ENCODE measurements around the gene RPS6KA5. TPM values are rescaled to one million over a fixed set of nuclear protein-coding genes. Genes with fewer than 3 reads are reported as not detected.

Gene RPS6KA5
- total RNA-seq, 1 experiment from 2014 or later, result 2.6 TPM

GRCh38 chr14:91070572-91070971 lies 10.1 kb upstream of the RPS6KA5 start:
- ATAC-seq, result no peak
- H3K36me3 ChIP-seq (ENCODE audit: control insufficient read depth, insufficient read depth, low read length), result no peaks in the 10 kb centered on the region
- H3K4me1 ChIP-seq (ENCODE audit: control insufficient read depth, insufficient read depth, low read length), result no peaks in the 10 kb centered on the region
- TF ChIP-seq POLR2AphosphoS5 (IDR thresholded peaks at IDR 0.05; ENCODE audit: low read depth, low read length) (no peak), TCF7L2 (IDR thresholded peaks at IDR 0.05; ENCODE audit: low read depth, low read length) (no peak), SIN3A (IDR thresholded peaks at IDR 0.05; ENCODE audit: borderline replicate concordance, insufficient read depth, low read depth, low read length) (no peak), CTCF (IDR thresholded peaks at IDR 0.05) (no peak)
- TF ChIP-seq, protein P1, sequence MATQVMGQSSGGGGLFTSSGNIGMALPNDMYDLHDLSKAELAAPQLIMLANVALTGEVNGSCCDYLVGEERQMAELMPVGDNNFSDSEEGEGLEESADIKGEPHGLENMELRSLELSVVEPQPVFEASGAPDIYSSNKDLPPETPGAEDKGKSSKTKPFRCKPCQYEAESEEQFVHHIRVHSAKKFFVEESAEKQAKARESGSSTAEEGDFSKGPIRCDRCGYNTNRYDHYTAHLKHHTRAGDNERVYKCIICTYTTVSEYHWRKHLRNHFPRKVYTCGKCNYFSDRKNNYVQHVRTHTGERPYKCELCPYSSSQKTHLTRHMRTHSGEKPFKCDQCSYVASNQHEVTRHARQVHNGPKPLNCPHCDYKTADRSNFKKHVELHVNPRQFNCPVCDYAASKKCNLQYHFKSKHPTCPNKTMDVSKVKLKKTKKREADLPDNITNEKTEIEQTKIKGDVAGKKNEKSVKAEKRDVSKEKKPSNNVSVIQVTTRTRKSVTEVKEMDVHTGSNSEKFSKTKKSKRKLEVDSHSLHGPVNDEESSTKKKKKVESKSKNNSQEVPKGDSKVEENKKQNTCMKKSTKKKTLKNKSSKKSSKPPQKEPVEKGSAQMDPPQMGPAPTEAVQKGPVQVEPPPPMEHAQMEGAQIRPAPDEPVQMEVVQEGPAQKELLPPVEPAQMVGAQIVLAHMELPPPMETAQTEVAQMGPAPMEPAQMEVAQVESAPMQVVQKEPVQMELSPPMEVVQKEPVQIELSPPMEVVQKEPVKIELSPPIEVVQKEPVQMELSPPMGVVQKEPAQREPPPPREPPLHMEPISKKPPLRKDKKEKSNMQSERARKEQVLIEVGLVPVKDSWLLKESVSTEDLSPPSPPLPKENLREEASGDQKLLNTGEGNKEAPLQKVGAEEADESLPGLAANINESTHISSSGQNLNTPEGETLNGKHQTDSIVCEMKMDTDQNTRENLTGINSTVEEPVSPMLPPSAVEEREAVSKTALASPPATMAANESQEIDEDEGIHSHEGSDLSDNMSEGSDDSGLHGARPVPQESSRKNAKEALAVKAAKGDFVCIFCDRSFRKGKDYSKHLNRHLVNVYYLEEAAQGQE (IDR thresholded peaks at IDR 0.05; ENCODE audit: insufficient read depth in 1 of 2, low read depth in 2 of 2, low read length in 1 of 2), result no peak
- BruUV-seq (replicated peaks), result no TSS peak
- no peak for DNase-seq (ENCODE audit: low read depth, low spot score)
- no peaks in the 10 kb centered on the region for H3K9me3 ChIP-seq (ENCODE audit: control insufficient read depth, insufficient read depth, low read depth, low read length)
- POLR2A ChIA-PET, result interaction anchor here (0.7 kb wide), 1 partner anchor 160 kb away, joined by 7 read pairs; no protein-coding TSS in a partner anchor
- no peaks in the 10 kb centered on the region for H3K27me3 ChIP-seq (ENCODE audit: control insufficient read depth, insufficient read depth, low read length)
- H3K4me3 ChIP-seq (ENCODE audit: low read depth in 2 of 2, low read length in 2 of 2), result no peak overlapping the region
- in situ Hi-C loops (cut with HindIII; ENCODE audit: low pct_unique_long_range_greater_than_20kb, low sequenced_read_pairs), result no loop called here
- intact Hi-C loops (cut with micrococcal nuclease; ENCODE audit: unreplicated experiment), result no loop called here
- CTCF ChIA-PET, result no interaction called here
- no peak overlapping the region for H3K27ac ChIP-seq (ENCODE audit: low read length)

GRCh38 chr14:91068642-91069041 lies 8.2 kb upstream of the RPS6KA5 start:
- TF ChIP-seq POLR2AphosphoS5 (IDR thresholded peaks at IDR 0.05; ENCODE audit: low read depth, low read length) (no peak), CTCF (IDR thresholded peaks at IDR 0.05) (no peak), SIN3A (IDR thresholded peaks at IDR 0.05; ENCODE audit: borderline replicate concordance, insufficient read depth, low read depth, low read length) (no peak), TCF7L2 (IDR thresholded peaks at IDR 0.05; ENCODE audit: low read depth, low read length) (no peak)
- TF ChIP-seq, protein P1 (IDR thresholded peaks at IDR 0.05; ENCODE audit: insufficient read depth in 1 of 2, low read depth in 2 of 2, low read length in 1 of 2), result no peak
- intact Hi-C loops (cut with micrococcal nuclease; ENCODE audit: unreplicated experiment), result no loop called here
- H3K27ac ChIP-seq (ENCODE audit: low read length), result no peak overlapping the region
- H3K9me3 ChIP-seq (ENCODE audit: control insufficient read depth, insufficient read depth, low read depth, low read length), result no peaks in the 10 kb centered on the region
- ATAC-seq (no peak), DNase-seq (ENCODE audit: low read depth, low spot score) (no peak)
- H3K4me1 ChIP-seq (ENCODE audit: control insufficient read depth, insufficient read depth, low read length), result no peaks in the 10 kb centered on the region
- no peaks in the 10 kb centered on the region for H3K27me3 ChIP-seq (ENCODE audit: control insufficient read depth, insufficient read depth, low read length)
- no peak overlapping the region for H3K4me3 ChIP-seq (ENCODE audit: low read depth in 2 of 2, low read length in 2 of 2)
- ChIA-PET POLR2A (no interaction called here), CTCF (no interaction called here)
- in situ Hi-C loops (cut with HindIII; ENCODE audit: low pct_unique_long_range_greater_than_20kb, low sequenced_read_pairs), result no loop called here
- BruUV-seq (replicated peaks), result no TSS peak
- no peaks in the 10 kb centered on the region for H3K36me3 ChIP-seq (ENCODE audit: control insufficient read depth, insufficient read depth, low read length)
